GM23338 (cell line): Measurements from ENCODE around the gene SLC4A5. TPM values are rescaled to one million over a fixed set of nuclear protein-coding genes. Genes with fewer than 3 reads are reported as not detected.

Experiments used
- ATAC-seq: fragments of 200-7000 bp; cut with Tn5 transposase; 3 replicates; pipeline ENCODE4 v1.9.1; 2020
- DNase-seq: peaks from one replicate; pipeline ENCODE4 v3.0.0-alpha.2; 2015; ENCODE audit warnings: low spot score
- H2AFZ ChIP-seq: fragments of 200-600 bp; sonication (generic); 2 replicates; pipeline ENCODE4 v1.8.0; 2016; ENCODE audit warnings: antibody characterized with exemption, mild to moderate bottlenecking, moderate library complexity
- H3F3A ChIP-seq: fragments of 200-600 bp; sonication (generic); replicated peaks from 2 replicates; pipeline ENCODE4 v1.8.0; 2017; ENCODE audit warnings: antibody characterized with exemption, mixed run types, low read depth
- H3K27ac ChIP-seq: fragments of 200-600 bp; sonication (generic); 2 replicates; pipeline ENCODE4 v1.6.1; 2016; ENCODE audit warnings: low read depth
- H3K27me3 ChIP-seq: fragments of 200-600 bp; sonication (generic); 2 replicates; pipeline ENCODE4 v1.8.0; 2016; ENCODE audit warnings: mild to moderate bottlenecking, mixed run types, moderate library complexity; ENCODE audit not compliant: insufficient read depth
- H3K36me3 ChIP-seq: fragments of 200-600 bp; sonication (generic); 2 replicates; pipeline ENCODE4 v1.8.0; 2016; ENCODE audit warnings: mild to moderate bottlenecking; ENCODE audit not compliant: insufficient read depth
- H3K4me1 ChIP-seq: fragments of 200-600 bp; sonication (generic); 2 replicates; pipeline ENCODE4 v1.8.0; 2016; ENCODE audit warnings: mild to moderate bottlenecking, moderate library complexity; ENCODE audit not compliant: insufficient read depth
- H3K4me2 ChIP-seq: fragments of 200-600 bp; sonication (generic); 2 replicates; pipeline ENCODE4 v1.7.1; 2017; ENCODE audit warnings: mixed run types
- H3K4me3 ChIP-seq: fragments of 200-600 bp; sonication (generic); 2 replicates; pipeline ENCODE4 v1.6.1; 2016; ENCODE audit warnings: mixed run types
- H3K79me2 ChIP-seq: fragments of 200-600 bp; sonication (generic); replicated peaks from 2 replicates; pipeline ENCODE4 v1.8.0; 2017; ENCODE audit warnings: mild to moderate bottlenecking; ENCODE audit not compliant: insufficient read depth
- H3K9me2 ChIP-seq: fragments of 200-600 bp; sonication (generic); 2 replicates; pipeline ENCODE4 v1.8.0; 2017; ENCODE audit not compliant: insufficient read depth
- H4K20me1 ChIP-seq: fragments of 200-600 bp; sonication (generic); replicated peaks from 2 replicates; pipeline ENCODE4 v1.8.0; 2017; ENCODE audit warnings: mild to moderate bottlenecking; ENCODE audit not compliant: insufficient read depth
- H3K27ac Mint-ChIP-seq: 2 replicates; pipeline ENCODE4 v1.8.0; 2020; ENCODE audit warnings: inconsistent platforms, mild to moderate bottlenecking, moderate library complexity, mixed read lengths
- H3K27me3 Mint-ChIP-seq: 3 replicates; pipeline ENCODE4 v1.8.0; 2022; ENCODE audit warnings: low read depth, mild to moderate bottlenecking, moderate library complexity, mixed read lengths, inconsistent platforms; ENCODE audit not compliant: insufficient read depth, poor library complexity
- H3K36me3 Mint-ChIP-seq: 3 replicates; pipeline ENCODE4 v1.8.0; 2021; ENCODE audit warnings: low read depth, mild to moderate bottlenecking, inconsistent platforms, moderate library complexity, mixed read lengths
- H3K4me1 Mint-ChIP-seq: 3 replicates; pipeline ENCODE4 v1.8.0; 2020; ENCODE audit warnings: mild to moderate bottlenecking, inconsistent platforms, mixed read lengths
- H3K4me3 Mint-ChIP-seq: 3 replicates; pipeline ENCODE4 v1.8.0; 2021; ENCODE audit warnings: moderate library complexity, mild to moderate bottlenecking, inconsistent platforms, mixed read lengths
- H3K9me3 Mint-ChIP-seq: 3 replicates; pipeline ENCODE4 v1.8.0; 2020; ENCODE audit warnings: moderate library complexity, mild to moderate bottlenecking, inconsistent platforms, mixed read lengths
- CREB1 ChIP-seq: fragments of 250-450 bp; sonication (Bioruptor Pico); IDR thresholded peaks from 2 replicates; pipeline ENCODE4 v1.5.0; 2020; ENCODE audit warnings: low read depth, mild to moderate bottlenecking, moderate library complexity
- EZH2 ChIP-seq: fragments of 200-600 bp; sonication (generic); IDR thresholded peaks from one replicate; pipeline ENCODE4 v1.8.0; 2017; ENCODE audit warnings: antibody characterized with exemption, mild to moderate bottlenecking, low read depth; ENCODE audit not compliant: unreplicated experiment
- EZH2phosphoT487 ChIP-seq: fragments of 200-600 bp; sonication (generic); IDR thresholded peaks from one replicate; pipeline ENCODE4 v1.8.1; 2018; ENCODE audit warnings: antibody characterized with exemption; ENCODE audit not compliant: unreplicated experiment
- JUNB ChIP-seq: IDR thresholded peaks from one replicate; pipeline ENCODE4 v1.6.1; 2016; ENCODE audit warnings: antibody characterized with exemption; ENCODE audit not compliant: unreplicated experiment
- NANOG ChIP-seq: IDR thresholded peaks from 2 replicates; pipeline ENCODE4 v1.6.1; 2016; ENCODE audit warnings: antibody characterized with exemption, borderline replicate concordance
- POLR2AphosphoS5 ChIP-seq: IDR thresholded peaks from 2 replicates; pipeline ENCODE4 v1.6.1; 2016; ENCODE audit warnings: antibody characterized with exemption, low read depth
- ZNF331 ChIP-seq: fragments of 250-450 bp; sonication (Bioruptor Pico); IDR thresholded peaks from 2 replicates; pipeline ENCODE4 v1.5.0; 2020; ENCODE audit warnings: low read depth, mild to moderate bottlenecking, moderate library complexity
- polyA plus RNA-seq: library from polyadenylated mRNA; unstranded; fragments of >200 nt; fragmentation: Nextera tagmentation; extraction: Ambion mirVana; gene quantifications from 2 replicates; pipeline ENCODE4 v1.2.1, GENCODE V29; 2016
- total RNA-seq: library from RNA; depleted of rRNA; stranded (reverse); fragments of >200 nt; shearing (Covaris generic); gene quantifications from 2 replicates; pipeline ENCODE4 v1.2.3, GENCODE V29; 2014
- TF ChIP-seq, protein P1 (sequence below): IDR thresholded peaks from 2 replicates; pipeline ENCODE4 v1.6.1; 2016; ENCODE audit warnings: antibody characterized with exemption
- TF ChIP-seq, protein P2 (sequence below): fragments of 250-450 bp; sonication (Bioruptor Pico); IDR thresholded peaks from 2 replicates; pipeline ENCODE4 v1.5.0; 2020; ENCODE audit warnings: mild to moderate bottlenecking, moderate library complexity

Gene SLC4A5
- total and polyA plus RNA-seq, 2 experiments from 2014 or later = 0.24 to 0.70 TPM

DNA sequence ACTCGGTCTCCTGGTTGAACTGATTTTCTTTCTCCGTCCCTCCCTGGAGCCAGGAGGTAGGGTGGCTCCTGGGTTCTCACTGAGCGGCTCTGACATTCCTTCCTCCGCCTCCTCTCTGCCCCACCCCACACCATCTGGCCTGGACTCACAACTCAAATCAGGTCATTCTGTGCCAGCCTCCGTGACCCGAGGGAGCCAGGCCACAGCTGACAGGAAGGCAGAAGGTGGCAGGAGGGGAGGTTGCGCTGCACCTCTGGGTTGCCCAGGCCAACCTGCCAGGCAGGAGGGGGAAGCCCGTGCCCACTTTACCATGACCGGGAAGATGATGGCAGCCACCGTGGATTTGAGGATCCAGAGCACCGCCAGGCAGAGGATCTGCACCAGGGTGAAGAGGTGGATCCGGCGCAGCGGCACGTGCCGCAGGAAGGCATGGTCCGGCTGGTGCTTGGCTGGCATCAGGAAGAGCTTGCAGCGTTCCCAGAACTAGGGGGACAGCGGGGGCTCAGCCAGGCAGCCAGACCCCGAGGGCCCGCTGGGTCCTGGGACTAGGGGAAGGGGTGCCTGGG, 116.5 kb downstream of the SLC4A5 start:
- Mint-ChIP-seq H3K4me3 (no peak overlapping the region), H3K4me1 (peaks cover 23% of the 10 kb centered on the region), H3K27ac (no peak overlapping the region), H3K9me3 (no peaks in the 10 kb centered on the region; the same call in 2 of the 3 replicates), H3K36me3 (no peaks in the 10 kb centered on the region; the same call in 1 of the 3 replicates), H3K27me3 (peaks cover 30% of the 10 kb centered on the region)
- Histone ChIP-seq H3K4me2 (no peak overlapping the region), H3K79me2 (no peaks in the 10 kb centered on the region), H3K4me1 (0 out of 2 replicates have a peak, but pooled peaks cover 5% of the 10 kb centered on the region), H3F3A (peaks cover 15% of the 10 kb centered on the region; the same call in 1 of the 2 replicates), H3K27ac (no peak overlapping the region), H3K4me3 (no peak overlapping the region), H3K36me3 (no peaks in the 10 kb centered on the region), H3K9me2 (peaks cover 11% of the 10 kb centered on the region), H4K20me1 (peaks cover 3% of the 10 kb centered on the region; the same call in 1 of the 2 replicates), H3K27me3 (no peaks in the 10 kb centered on the region), H2AFZ (no peak overlapping the region)
- DNase-seq (no peak), ATAC-seq (peak; percentile 10)
- TF ChIP-seq ZNF331 (CRISPR knock-in tag) = no peak
- TF ChIP-seq JUNB = no peak
- TF ChIP-seq NANOG = no peak
- TF ChIP-seq, protein P1, sequence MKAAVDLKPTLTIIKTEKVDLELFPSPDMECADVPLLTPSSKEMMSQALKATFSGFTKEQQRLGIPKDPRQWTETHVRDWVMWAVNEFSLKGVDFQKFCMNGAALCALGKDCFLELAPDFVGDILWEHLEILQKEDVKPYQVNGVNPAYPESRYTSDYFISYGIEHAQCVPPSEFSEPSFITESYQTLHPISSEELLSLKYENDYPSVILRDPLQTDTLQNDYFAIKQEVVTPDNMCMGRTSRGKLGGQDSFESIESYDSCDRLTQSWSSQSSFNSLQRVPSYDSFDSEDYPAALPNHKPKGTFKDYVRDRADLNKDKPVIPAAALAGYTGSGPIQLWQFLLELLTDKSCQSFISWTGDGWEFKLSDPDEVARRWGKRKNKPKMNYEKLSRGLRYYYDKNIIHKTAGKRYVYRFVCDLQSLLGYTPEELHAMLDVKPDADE = no peak
- TF ChIP-seq CREB1 (CRISPR knock-in tag) = no peak
- TF ChIP-seq EZH2 = no peak
- TF ChIP-seq EZH2phosphoT487 = no peak
- TF ChIP-seq POLR2AphosphoS5 = no peak

GRCh38 chr2:74225698-74226459, 117.3 kb downstream of the SLC4A5 start:
- Histone ChIP-seq H4K20me1 (peaks cover 11% of the 10 kb centered on the region; the same call in 1 of the 2 replicates), H3K4me1 (0 out of 2 replicates have a peak, but pooled peaks cover 5% of the 10 kb centered on the region), H3F3A (peaks cover 15% of the 10 kb centered on the region; the same call in 1 of the 2 replicates), H3K4me2 (no peak overlapping the region), H2AFZ (no peak overlapping the region), H3K79me2 (no peaks in the 10 kb centered on the region), H3K27ac (no peak overlapping the region), H3K4me3 (no peak overlapping the region), H3K27me3 (no peaks in the 10 kb centered on the region), H3K36me3 (no peaks in the 10 kb centered on the region), H3K9me2 (peaks cover 18% of the 10 kb centered on the region)
- peaks cover 8% of the 10 kb centered on the region for H3K36me3 Mint-ChIP-seq
- H3K27me3 Mint-ChIP-seq = peaks cover 35% of the 10 kb centered on the region
- ATAC-seq = peak; percentile 2; the same call in 1 of the 3 replicates
- no peak overlapping the region for H3K4me3 Mint-ChIP-seq
- H3K4me1 Mint-ChIP-seq = peaks cover 29% of the 10 kb centered on the region
- H3K9me3 Mint-ChIP-seq = no peaks in the 10 kb centered on the region; the same call in 2 of the 3 replicates
- no peak overlapping the region for H3K27ac Mint-ChIP-seq
- no peak for DNase-seq
- TF ChIP-seq, protein P2, sequence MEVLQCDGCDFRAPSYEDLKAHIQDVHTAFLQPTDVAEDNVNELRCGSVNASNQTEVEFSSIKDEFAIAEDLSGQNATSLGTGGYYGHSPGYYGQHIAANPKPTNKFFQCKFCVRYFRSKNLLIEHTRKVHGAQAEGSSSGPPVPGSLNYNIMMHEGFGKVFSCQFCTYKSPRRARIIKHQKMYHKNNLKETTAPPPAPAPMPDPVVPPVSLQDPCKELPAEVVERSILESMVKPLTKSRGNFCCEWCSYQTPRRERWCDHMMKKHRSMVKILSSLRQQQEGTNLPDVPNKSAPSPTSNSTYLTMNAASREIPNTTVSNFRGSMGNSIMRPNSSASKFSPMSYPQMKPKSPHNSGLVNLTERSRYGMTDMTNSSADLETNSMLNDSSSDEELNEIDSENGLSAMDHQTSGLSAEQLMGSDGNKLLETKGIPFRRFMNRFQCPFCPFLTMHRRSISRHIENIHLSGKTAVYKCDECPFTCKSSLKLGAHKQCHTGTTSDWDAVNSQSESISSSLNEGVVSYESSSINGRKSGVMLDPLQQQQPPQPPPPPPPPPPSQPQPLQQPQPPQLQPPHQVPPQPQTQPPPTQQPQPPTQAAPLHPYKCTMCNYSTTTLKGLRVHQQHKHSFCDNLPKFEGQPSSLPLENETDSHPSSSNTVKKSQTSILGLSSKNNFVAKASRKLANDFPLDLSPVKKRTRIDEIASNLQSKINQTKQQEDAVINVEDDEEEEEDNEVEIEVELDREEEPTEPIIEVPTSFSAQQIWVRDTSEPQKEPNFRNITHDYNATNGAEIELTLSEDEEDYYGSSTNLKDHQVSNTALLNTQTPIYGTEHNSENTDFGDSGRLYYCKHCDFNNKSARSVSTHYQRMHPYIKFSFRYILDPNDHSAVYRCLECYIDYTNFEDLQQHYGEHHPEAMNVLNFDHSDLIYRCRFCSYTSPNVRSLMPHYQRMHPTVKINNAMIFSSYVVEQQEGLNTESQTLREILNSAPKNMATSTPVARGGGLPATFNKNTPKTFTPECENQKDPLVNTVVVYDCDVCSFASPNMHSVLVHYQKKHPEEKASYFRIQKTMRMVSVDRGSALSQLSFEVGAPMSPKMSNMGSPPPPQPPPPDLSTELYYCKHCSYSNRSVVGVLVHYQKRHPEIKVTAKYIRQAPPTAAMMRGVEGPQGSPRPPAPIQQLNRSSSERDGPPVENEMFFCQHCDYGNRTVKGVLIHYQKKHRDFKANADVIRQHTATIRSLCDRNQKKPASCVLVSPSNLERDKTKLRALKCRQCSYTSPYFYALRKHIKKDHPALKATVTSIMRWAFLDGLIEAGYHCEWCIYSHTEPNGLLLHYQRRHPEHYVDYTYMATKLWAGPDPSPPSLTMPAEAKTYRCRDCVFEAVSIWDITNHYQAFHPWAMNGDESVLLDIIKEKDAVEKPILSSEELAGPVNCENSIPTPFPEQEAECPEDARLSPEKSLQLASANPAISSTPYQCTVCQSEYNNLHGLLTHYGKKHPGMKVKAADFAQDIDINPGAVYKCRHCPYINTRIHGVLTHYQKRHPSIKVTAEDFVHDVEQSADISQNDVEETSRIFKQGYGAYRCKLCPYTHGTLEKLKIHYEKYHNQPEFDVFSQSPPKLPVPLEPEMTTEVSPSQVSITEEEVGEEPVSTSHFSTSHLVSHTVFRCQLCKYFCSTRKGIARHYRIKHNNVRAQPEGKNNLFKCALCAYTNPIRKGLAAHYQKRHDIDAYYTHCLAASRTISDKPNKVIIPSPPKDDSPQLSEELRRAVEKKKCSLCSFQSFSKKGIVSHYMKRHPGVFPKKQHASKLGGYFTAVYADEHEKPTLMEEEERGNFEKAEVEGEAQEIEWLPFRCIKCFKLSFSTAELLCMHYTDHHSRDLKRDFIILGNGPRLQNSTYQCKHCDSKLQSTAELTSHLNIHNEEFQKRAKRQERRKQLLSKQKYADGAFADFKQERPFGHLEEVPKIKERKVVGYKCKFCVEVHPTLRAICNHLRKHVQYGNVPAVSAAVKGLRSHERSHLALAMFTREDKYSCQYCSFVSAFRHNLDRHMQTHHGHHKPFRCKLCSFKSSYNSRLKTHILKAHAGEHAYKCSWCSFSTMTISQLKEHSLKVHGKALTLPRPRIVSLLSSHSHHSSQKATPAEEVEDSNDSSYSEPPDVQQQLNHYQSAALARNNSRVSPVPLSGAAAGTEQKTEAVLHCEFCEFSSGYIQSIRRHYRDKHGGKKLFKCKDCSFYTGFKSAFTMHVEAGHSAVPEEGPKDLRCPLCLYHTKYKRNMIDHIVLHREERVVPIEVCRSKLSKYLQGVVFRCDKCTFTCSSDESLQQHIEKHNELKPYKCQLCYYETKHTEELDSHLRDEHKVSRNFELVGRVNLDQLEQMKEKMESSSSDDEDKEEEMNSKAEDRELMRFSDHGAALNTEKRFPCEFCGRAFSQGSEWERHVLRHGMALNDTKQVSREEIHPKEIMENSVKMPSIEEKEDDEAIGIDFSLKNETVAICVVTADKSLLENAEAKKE (CRISPR knock-in tag) = no peak
- TF ChIP-seq EZH2phosphoT487 = no peak
